HG03135 (cell line): ENCODE measurements around the gene ODC1.
A peak's percentile ranks its signal among the peaks of the same experiment; 100 is the strongest.
"Not testable (repeated sequence)": the region's sequence is repeated elsewhere in the genome, so short reads cannot be mapped to it uniquely, and the experiment has no call there.

ENCODE experiments used
- ATAC-seq: cut with Tn5 transposase; IDR thresholded peaks from one replicate; pipeline ENCODE4 v1.9.1; 2021; ENCODE audit warnings: mild to moderate bottlenecking, moderate library complexity; ENCODE audit not compliant: unreplicated experiment

The ODC1 gene

DNA sequence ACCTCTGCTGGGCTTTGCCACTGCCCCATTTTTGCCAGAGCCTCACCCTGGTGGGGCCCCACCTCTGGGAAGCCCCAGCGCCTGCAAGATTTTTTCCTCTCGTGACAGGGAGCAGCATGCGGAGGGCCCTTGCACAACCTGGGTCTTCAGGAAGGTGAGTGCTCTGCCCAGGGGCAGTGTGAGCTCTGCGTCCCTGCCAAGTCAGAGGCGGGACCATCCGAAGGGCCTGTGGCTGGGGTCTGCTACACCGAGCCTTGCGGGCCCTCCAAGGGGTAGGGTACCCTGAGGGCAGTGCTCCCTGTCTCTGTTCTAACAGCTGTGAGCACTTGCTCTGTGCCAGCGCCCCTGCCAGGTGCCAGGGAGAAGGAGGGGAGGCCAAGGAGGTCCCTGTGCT lies 5.8 kb upstream of the ODC1 start:
- ATAC-seq: no peak

DNA sequence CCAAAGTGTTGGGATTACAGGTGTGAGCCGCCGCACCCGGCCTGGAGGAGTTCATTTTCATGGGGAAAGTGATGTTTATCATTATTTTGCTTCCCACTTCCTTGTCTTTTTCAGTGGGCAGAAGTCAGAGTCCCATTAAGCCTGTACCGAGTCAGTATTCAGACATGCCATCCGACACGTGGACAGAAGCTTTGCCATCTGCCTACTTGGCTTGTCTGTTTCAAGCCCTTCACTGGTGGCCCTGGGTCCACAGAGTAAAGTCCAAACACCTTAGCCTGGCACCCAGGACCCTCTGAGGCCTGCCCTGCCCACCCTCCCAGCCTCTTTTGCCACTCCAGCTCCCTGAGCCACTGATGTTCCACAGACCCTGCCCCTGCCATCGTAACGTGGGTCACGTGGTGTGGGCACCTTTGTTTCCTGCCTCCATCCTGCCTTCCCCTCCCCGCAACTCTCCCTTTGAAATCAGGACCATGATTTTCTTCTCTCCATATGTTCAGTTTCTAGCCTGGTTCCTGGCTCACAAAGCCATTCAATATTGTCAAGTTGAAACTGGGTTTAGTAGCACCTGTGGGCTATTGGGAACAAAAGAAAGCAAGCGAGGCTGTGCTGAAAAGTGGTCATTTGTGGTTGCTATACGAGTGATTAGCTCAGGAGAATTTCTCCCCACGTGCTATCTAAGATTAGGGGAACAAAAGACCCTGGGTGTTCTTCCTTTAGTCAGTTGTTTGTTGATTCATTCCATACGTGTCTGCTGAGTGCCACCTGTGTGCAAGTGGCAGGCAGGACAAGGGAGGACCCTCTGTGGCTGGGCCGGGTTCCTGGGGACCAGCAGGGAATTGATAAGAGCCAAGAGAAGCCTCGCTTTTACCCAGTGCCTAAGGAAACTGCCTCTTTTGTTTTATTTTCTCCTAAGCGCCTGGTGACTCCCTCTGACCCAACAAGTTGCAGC lies 5.1 kb upstream of the ODC1 start:
- ATAC-seq: no peak

DNA sequence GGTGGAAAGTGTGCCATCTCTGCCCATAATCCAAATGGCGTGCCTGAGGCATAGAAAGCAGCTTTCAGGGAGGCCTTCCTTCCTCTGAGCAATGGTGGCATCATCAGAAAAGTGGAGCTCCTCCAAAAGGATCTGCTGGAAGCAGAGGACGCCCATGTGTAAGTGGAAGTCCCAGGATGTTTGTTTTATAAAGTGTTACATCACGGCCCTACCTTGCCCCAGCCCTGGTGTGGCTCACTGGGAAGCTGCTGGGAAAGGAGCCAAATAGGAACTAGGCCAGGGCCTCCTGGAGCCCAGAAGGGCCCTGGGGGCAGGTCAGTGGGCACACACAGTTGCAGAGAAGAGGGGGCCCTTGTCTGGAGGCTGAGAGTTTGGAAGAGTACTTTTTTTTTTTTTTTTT lies 4.2 kb upstream of the ODC1 start:
- ATAC-seq: no peak

DNA sequence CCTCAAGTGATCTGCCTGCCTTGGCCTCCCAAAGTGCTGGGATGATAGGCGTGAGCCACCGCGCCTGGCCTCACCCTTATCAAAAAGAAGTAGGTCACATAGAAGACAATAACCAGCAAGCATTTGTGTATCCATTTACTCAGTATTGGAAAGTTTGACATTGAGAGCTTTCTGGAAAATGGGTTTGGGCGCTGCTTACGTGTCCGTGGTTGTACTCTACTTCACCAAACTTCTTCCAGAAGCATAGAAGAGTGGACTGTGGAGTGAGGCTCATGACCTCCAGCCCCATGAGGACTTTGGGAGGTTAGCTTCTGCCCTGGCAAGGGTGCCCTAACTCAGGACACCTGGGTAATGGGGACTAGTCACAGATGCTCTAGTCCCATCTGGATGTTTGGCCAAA lies 3.7 kb upstream of the ODC1 start:
- no peak for ATAC-seq

DNA sequence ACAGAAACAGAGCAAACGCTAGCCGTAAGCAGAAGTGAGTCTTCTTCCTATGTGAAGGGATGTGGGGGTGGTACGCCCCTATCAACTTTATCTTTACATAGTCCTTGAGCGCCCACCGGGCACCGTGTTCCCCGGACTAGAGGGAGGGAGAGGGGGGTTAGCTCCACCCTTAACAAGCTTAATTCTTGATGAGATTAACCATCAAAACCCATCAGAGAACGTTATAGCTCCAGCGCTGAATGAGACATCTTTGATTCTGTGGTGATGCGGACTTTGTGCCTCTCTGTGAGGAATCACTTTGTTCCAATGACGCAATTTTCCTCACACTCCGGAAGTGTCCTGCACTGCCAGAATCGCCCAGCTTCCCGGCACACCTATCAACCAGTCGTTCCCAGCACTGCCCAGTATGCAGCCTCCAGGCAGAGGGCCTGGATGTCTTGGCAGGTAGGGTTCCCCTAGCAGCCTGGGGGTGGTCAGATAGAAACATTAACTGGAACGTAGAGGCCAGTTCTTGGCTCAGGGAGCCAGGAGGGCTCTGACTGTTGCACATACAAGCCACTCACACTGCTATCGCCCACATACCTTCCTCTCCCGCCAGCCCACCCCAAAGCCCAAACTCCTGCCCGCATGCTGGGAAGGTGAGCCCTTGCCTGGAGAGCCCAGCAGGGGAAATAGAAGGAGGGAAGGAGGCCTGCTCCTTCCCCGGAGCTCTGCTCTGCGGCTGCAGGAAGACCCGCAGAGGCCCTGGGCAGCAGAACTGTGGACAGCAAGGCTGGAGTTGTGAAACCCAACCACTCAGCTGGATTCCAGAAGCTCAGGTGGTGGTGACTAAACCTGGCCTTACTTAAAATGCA lies 1.9 kb upstream of the ODC1 start:
- no peak for ATAC-seq

DNA sequence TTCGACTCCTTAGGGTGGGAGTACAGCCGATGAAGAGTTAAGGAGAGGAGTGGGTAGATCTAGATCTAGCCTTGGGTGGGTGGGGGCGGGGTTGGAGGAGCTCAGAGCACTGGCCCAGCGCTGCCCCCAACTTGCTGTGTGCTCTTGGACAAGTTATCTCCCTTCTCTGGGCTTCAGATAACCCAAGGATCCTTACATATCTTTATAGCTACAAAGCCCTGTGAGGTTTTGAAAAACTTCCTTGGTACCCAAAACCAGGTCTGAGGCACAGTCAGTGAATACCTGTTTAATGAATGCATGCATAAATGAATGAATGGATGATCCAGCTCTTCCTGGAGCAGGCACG lies 1.3 kb upstream of the ODC1 start:
- ATAC-seq: no peak

DNA sequence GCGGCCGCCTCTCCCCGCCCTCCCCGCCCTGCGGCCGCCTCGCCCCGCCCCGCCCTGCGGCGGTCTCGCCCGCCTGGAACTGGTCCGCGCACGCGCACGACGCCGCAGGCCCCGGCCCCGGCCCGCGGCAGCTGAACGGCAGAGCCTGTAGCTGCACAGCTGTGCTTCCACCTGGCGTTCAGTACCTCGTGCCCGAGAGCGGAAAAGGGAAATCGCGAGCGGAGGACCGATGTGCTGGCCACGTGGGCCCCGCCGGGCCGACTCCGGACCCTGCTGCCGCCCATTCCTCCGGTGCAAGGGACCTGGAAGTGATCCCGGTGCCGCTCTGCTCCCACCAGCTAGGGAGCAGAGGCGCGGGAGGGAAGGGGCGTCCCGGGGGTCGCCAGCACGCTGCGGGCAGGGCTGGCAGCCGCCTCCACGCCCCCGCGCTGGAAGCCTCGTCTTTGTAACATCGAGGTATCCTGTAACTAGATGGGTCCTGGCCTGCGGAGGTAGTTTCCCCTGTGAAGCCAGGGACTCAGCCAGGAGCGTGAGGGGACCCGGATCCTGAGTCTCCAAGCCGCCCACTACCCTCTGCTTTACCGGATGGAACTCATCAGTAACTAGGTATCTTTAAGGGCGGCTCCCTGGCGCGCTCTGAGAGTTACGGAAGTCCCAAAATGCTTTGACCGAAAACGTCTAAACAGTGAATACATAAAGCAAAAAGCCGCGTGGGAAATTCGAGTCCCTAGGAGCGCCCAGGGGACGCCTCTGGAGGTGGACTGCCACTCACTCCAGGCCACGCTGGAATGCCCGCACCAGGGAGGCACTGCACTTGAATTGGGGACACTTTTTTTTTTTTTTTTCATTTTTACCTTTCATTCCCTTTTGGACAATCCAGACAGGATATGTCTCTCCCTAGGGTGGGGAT lies 704 bp upstream of the ODC1 start:
- ATAC-seq: peak; percentile 54

DNA sequence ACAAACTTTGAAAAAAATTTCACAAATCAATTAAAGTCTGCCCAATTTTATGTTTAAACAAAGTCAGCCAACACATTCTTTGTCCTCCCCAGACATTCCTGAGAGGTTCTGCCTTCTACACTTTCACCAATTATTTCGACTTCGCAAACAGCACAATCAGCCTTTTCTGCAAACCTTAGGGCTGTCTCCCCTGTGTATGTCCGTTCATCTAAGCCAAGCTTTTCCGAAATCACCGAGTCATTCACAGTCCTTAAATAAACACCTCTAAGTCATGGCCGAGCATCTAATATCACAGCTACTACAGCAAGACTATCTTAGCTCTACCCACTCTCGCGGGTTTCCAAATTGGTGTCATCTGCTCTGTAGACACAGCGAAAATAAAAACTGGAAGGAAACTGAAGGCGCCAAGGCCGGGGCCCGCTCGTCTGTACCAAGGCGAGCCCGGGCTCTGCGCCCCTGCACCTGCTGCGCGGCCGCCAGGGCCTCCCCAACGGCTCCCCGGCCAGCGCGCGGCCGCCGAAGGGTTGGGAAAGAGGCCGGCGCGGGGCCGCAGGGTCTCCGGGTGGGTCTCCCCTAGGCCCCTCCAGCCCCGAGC lies 730 bp downstream of the ODC1 start:
- peak; percentile 31 for ATAC-seq

DNA sequence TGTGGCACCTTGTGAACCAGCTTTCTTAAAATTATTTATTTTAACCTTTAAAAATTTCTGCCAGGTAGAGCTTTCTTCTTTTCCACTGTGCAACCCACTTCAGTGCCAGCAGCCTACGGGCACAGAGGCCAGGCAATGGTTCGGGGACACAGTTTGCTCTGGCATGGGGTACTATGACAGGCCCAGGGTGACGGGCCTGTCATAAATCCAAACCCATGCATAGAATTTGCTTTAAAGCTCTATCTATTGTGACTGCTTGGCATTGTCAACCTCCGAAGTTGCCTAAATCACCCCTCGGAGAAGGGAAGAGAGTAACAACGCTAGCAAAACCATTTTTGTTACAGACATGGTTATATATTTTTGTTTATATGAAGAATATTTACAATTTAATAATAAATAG lies 1.5 kb downstream of the ODC1 start:
- no peak for ATAC-seq

DNA sequence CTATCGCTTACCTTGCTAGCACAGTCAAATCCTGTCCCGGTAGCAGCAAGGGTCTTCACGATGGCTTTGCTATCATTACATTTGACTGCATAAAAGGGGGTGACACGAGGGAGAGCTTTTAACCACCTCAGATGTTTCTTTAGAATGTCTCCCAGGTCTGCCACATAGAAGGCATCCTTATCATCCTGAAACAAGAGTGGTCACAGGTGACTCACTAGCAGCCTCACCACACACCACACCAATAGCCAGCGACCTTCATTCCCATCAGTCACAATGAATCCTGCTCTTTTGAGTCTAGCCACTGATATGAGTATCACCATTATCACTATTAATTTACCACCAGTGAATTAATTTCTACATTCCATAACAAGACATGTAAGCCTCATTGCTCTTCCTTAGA lies 3.7 kb downstream of the ODC1 start:
- ATAC-seq: no peak

DNA sequence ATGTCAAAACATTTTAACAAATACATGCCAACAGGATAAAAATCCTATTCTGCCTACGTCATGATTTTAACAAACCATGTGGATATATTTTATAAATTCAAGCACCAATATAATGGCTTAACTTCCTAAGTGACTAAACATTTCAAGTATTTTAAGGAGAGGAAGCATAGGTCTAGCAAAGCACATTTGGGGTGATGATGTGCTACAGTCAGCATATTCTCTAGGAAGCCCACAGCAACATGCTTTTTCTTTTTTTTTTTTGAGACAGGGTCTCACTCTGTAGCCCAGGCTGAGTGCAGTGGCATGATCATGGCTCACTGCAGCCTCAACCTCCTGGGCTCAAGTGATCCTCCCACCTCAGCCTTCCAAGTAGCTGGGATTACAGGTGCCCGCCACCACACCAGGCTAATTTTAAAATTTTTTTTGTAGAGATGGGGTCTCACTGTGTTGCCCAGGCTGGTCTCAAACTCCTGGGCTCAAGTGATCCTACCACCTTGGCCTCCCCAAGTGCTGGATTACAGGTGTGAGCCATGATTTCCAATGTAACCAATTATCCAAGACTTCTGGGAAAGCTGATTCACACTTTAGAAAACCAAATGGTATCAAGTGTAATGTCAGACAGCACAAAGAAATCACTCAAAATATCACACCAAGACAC lies 5.5 kb downstream of the ODC1 start:
- ATAC-seq: not testable (repeated sequence)

DNA sequence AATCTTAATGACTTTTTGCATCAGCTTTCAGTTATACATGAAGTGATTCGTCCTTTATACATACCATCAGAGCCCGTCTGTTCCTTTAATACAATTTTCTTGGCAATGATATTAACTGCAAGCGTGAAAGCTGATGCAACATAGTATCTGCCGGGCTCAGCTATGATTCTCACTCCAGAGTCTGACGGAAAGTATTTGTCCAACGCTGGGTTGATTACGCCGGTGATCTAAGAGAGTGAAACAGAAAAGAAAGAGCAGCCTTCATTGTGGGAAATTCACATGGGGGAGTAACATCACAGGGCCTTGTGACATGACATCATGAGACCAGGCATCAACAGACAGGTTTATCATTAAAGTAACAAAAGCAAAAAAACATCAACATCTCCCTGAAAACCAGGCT lies 6.2 kb downstream of the ODC1 start:
- no peak for ATAC-seq

DNA sequence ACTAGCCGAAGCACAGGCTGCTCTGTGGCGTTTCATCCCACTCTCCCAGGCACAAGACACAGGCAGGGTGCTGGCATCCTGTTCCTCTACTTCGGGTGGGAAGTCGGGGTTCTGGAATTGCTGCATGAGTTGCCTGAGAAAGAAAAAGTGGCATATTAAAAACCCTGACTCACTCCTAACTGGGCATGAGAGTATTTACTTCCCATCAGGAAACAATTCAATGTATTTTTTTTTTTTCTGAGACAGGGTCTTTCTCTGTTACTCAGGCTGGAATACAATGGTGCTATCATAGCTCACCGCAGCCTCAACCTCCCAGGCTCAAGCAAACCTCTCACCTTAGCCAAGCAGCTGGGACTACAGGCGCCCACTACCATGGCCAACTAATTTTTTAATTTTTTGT lies 7.4 kb downstream of the ODC1 start:
- ATAC-seq: no peak

DNA sequence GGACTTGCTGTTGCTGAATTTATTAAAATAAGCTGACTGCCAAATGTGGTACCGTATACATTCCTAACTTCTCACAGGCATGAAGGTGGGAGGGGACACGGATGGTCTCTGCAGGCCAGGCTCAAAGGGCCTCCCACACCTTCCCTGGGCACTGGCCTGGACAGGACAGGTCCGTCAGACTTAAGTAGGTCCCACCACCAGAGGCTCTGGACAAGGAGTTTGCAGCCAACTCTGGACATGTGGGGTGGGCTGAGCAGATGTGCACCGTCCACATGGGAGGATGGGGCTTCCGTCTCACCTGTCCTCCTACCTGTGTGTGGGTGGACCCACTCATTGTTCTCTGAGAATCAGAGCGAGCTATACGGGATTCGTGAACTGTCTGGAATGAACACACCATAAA lies 8.2 kb downstream of the ODC1 start:
- ATAC-seq: no peak

DNA sequence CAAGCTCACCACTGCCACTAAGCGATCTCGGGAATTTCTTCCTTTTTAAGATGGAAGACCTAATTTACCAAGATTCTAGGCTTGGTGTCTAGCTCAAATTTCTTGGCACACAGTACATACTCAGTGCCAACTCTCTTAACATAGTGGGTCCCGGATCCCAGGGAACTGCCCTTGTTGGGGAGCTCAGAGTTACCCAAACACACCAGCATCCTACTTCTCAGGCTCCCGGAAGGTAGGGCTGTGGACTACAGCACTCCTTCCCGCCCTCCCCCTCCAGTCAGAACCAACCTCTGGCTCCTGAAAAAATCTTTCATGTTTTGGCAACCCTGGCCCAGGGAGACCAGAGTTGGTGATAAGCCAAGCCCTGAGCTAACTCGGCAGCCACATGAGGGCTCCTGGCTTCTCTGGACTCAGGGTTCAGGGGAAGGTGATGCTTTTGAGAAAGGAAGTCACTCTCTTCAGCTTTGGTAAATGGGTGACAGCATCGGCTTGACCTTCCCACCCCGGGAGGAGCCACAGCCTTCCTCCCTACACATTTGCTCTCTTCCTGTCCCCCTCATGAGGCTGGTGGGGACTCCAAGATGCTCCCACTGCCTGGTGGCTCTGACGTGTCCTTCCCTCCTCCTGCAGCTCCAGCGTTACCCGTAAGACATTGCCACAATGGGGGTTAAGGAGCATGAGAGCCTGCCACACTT lies 8.8 kb downstream of the ODC1 start:
- no peak for ATAC-seq

DNA sequence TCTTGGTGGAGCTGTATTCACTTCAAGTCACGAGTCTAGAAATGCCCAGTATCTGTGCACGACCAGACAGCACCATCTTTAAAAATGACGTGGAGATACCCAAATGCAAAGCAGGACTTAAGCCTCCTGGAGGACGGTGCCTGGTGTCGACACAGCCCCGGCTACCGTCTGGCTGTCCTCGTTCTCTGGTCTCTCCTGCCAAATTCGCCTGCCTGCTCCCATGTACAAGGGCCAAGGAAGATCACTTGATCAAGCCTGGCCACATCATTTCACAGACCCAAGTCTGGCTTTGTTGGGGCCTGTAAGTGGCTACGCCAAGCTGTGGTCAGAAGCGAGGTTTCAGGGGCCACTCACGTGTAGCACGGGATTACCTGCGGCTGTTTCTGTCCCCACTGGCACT lies 9.4 kb downstream of the ODC1 start:
- no peak for ATAC-seq

DNA sequence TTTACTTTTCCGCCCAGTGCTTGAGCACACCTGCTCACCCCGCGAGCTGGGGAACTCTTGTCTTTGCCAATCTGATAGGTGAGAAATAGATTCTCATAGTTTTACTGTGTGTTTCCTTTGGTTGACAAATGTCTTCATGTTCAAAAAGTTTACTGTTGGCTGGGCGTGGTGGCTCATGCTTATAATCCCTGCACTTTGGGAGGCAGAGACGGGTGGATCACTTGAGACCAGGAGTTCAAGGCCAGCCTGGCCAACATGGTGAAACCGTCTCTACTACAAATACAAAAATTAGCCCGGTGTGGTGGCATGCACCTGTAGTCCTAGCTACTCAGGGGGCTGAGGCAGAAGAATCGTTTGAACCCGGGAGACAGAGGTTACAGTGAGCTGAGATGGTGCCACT lies 10.3 kb downstream of the ODC1 start:
- ATAC-seq: no peak

DNA sequence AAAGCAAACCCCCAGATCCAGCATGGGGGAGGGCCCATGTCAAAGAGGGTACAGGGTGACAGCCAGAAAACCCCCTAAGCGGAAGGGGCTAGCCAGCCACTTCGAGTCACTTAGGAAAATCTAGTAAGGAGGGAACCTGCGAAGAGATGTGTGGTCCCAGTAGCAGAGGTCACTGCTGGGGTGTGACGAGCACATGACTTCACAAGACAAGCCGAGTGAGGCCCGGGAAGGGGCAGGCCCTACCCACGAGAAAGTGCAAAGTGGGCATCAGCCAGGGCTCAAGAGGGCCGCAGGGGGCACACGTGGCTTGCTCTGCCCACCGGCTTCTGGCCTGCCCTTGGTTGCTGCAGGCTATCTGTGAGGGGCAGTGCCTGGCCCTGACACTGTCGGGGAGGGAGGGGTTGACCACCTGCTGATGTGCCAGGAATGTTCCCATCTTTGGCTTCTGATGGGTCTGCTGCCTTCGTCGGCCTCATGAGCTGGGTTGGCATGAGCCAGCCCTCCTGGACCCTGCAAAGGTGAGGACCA lies 11.5 kb downstream of the ODC1 start:
- ATAC-seq: no peak

DNA sequence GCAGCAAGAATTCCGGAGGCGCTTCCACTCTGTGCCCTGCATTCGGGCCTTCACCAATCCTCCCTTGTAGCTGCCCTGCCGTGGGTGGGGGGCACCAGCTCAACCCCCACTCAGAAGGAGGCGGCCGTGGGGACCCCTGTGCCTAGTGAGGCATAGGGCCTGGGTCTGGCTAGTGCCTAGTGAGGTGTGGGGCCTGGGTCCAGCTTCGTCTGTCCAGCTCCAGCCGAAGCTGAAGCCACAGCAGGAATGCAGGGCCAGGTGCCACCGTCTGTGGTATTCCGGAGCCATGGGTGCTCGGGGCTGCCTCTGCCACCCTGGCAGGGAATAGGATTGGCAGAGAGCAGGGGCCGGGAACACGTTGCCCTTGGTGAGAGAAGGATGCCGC lies 12.3 kb downstream of the ODC1 start:
- no peak for ATAC-seq
